Measurements from ENCODE around the gene SYNGR1. TPM values are rescaled to one million over a fixed set of nuclear protein-coding genes. Genes with fewer than 3 reads are reported as not detected.

The SYNGR1 gene
- total and polyA plus RNA-seq, 2 of the 8 experiments (the other 6 are each of a cell fraction or from before 2014, with no cell fraction given), result 32.5 to 84.7 TPM

- Histone ChIP-seq H3K23me2 (ENCODE audit: low read depth, low read length) (no peaks in the 10 kb centered on the region), H3K79me2 (ENCODE audit: control insufficient read depth in 1 of 2, insufficient read depth in 2 of 2, low read length in 2 of 2) (peaks cover 0 to 4% of the 10 kb centered on the region in 2 experiments; a peak in 1 of 4 replicates), H2AFZ (ENCODE audit: low read length) (no peak overlapping the region), H3K9ac (replicated peaks in 1 of 4; ENCODE audit: extremely low read depth in 1 of 4, low read depth in 3 of 4, low read length in 3 of 4) (peak overlapping the region in 1 of 4 experiments; percentile 39; a peak in 1 of 7 replicates), H4K91ac (replicated peaks; ENCODE audit: insufficient read length, low read length) (no peak overlapping the region), H4K5ac (ENCODE audit: insufficient read length, low read depth, low read length) (no peak overlapping the region), H2BK12ac (ENCODE audit: low read depth, low read length) (0 out of 2 replicates have a peak overlapping the region, but pooled peaks have one; percentile 39), H4K8ac (ENCODE audit: extremely low read depth, insufficient read depth, low read length) (no peak overlapping the region), H3K23ac (ENCODE audit: insufficient read length) (no peak overlapping the region), H3K36me3 (ENCODE audit: control insufficient read depth in 2 of 4, insufficient read depth in 4 of 4, low read length in 3 of 4) (no peaks in the 10 kb centered on the region; a peak in 1 of 8 replicates), H2BK15ac (ENCODE audit: low read length) (peak overlapping the region; percentile 61), H4K20me1 (replicated peaks in 1 of 2; ENCODE audit: control insufficient read depth in 1 of 2, insufficient read depth in 2 of 2, low read length in 2 of 2) (peaks cover 5 to 11% of the 10 kb centered on the region in 2 experiments), H3K4me2 (ENCODE audit: insufficient read depth in 1 of 2, low read depth in 2 of 2, low read length in 2 of 2) (no peak overlapping the region), H2BK5ac (ENCODE audit: low read depth, low read length) (no peak overlapping the region), H3K9me3 (ENCODE audit: insufficient read depth in 2 of 2, low read depth in 1 of 2, low read length in 1 of 2) (no peaks in the 10 kb centered on the region), H3K27me3 (replicated peaks in 1 of 4; ENCODE audit: control insufficient read depth in 3 of 4, extremely low read depth in 1 of 4, insufficient read depth in 3 of 4, low read length in 3 of 4) (0 out of 7 replicates have a peak, but pooled peaks cover 0 to 2% (median 0%) of the 10 kb centered on the region in 4 experiments), H3K4me3 (ENCODE audit: extremely low read depth in 1 of 4, insufficient read depth in 2 of 4, low read depth in 3 of 4, low read length in 4 of 4) (no peak overlapping the region), H2AK5ac (ENCODE audit: low read depth, low read length) (no peak overlapping the region), H3K18ac (ENCODE audit: extremely low read depth, low read length) (no peak overlapping the region; the same call in 1 of the 2 replicates), H3K79me1 (ENCODE audit: low read depth, low read length) (peaks cover 9% of the 10 kb centered on the region), H3K4ac (replicated peaks; ENCODE audit: insufficient read length, low read depth, low read length) (no peak overlapping the region), H2BK20ac (ENCODE audit: low read length) (no peak overlapping the region), H3K27ac (ENCODE audit: low read depth, low read length) (no peak overlapping the region), H3K4me1 (replicated peaks in 1 of 4; ENCODE audit: control insufficient read depth in 3 of 4, insufficient read depth in 4 of 4, low read length in 3 of 4) (peaks cover 4 to 40% (median 25%) of the 10 kb centered on the region in 4 experiments), H3K14ac (ENCODE audit: insufficient read length) (no peak overlapping the region), H2BK120ac (replicated peaks; ENCODE audit: low read depth, low read length) (no peak overlapping the region), H3K56ac (replicated peaks; ENCODE audit: insufficient read length, low read depth, low read length) (no peak overlapping the region)
- FAIRE-seq (no peak), DNase-seq (ENCODE audit: low read depth in 1 of 2, low spot score in 2 of 2) (no peak)
- CTCF ChIA-PET (ENCODE audit: partially characterized antibody), result interaction anchor here (0.9 to 4.1 kb wide), 8 partner anchors 9 to 150 kb away, joined by 3 to 18 read pairs (median 3); no protein-coding TSS in a partner anchor
- WGBS, 2 experiments (ENCODE audit: extremely low coverage in 1 of 2, insufficient coverage in 1 of 2, insufficient read length in 1 of 2, insufficient replicate concordance in 2 of 2, low coverage in 1 of 2, low lambda C conversion rate in 2 of 2, missing lambda C conversion rate in 1 of 2), result 84% methylated on average over 11 of the region's 11 CpGs; no CpG with 5 or more reads in 1 of the 2 experiments
- POLR2A ChIA-PET (ENCODE audit: partially characterized antibody), result interaction anchor here (1.3 to 22.5 kb wide), 6 partner anchors 13 to 50 kb away, joined by 3 to 413 read pairs (median 4); partner anchors contain the start of gene RPL3
- TF ChIP-seq ATF3 (IDR thresholded peaks at IDR 0.05; ENCODE audit: insufficient read depth, low read depth, low read length), result no peak
- TF ChIP-seq RXRA (IDR thresholded peaks at IDR 0.05; ENCODE audit: insufficient read depth, low read depth, low read length), result no peak
- TF ChIP-seq EP300 (IDR thresholded peaks at IDR 0.05; ENCODE audit: borderline replicate concordance in 1 of 2, low read depth in 2 of 2, low read length in 2 of 2), result no peak
- no peak for TF ChIP-seq HDAC6 (IDR thresholded peaks at IDR 0.05; ENCODE audit: low read depth, low read length)
- TF ChIP-seq NANOG (IDR thresholded peaks at IDR 0.05; ENCODE audit: insufficient read depth, low read depth, low read length, poor library complexity, severe bottlenecking), result no peak
- no peak for TF ChIP-seq TBP (IDR thresholded peaks at IDR 0.05; ENCODE audit: low read depth, low read length)
- no peak for TF ChIP-seq HDAC2 (IDR thresholded peaks at IDR 0.05; ENCODE audit: borderline replicate concordance in 1 of 2, low read depth in 2 of 2, low read length in 2 of 2)
- TF ChIP-seq CHD1 (IDR thresholded peaks at IDR 0.05; ENCODE audit: low read depth, low read length), result no peak
- no peak for TF ChIP-seq ZNF274 (IDR thresholded peaks at IDR 0.05; ENCODE audit: borderline replicate concordance, extremely low read depth, low read length)
- TF ChIP-seq BRCA1 (IDR thresholded peaks at IDR 0.05; ENCODE audit: low read depth, low read length), result no peak
Measured at GRCh38 chr22:39364714-39365491, 15.1 kb downstream of the SYNGR1 start.
